GM21526 (cell line): ENCODE measurements around the gene LARGE1.

Experiments
- ATAC-seq: cut with Tn5 transposase; IDR thresholded peaks from one replicate; pipeline ENCODE4 v1.9.1; 2021; ENCODE audit warnings: moderate library complexity; ENCODE audit not compliant: unreplicated experiment, low FRiP score

The LARGE1 gene

DNA sequence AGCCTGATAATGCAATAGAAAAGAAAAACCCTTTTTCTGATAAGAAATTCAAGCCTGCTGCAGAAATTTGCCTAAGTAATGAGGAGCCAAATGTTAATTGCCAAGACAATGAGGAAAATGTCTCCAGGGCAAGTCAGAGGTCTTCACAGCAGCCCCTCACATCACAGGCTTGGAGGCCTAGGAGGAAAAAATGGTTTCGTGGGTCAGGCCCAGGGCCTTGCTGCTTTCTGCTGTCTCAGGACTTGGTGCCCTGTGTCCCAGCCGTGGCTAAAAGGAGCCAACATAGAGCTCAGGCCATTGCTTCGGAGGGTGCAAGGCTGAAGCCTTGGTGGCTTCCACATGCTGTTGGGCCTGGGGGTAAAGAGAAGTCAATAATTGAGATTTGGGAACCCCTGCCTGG, 131.3 kb downstream of the LARGE1 start:
- no peak for ATAC-seq

DNA sequence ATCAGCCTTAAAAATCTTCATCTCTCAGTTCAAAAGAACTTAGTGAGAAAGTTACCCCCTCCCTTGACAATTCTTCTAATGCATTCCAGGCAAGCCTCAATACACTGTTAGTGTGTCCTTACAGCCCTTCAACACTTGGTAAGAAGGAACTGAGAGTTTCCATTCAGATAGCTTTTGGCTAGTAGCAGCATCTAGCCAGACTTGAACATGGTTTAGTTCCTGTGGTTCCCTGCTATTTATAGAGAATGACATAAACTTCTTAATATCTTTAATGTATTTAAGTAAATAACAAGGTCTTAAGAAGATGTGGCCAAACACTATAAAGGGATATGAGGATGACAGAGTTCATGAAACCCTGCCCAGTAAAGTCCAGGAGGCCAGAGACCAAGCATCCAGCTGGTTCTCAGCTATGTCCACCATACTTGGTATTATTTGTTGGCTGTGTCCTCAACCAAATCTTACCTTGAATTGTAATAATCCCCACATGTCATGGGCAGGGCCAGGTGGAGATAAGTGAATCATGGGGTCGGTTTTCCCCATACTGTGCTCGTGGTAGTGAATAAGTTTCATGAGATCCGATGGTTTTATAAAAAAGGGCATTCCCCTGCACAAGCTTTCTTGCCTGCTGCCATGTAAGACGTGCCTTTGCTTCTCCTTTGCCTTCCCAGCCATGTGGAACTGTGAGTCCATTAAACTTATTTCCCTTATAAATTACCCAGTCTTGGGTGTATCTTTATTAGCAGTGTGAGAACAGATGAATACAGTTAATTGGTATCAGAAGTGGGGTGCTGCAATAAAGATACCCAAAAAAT, 132.4 kb downstream of the LARGE1 start:
- ATAC-seq, result no peak

DNA sequence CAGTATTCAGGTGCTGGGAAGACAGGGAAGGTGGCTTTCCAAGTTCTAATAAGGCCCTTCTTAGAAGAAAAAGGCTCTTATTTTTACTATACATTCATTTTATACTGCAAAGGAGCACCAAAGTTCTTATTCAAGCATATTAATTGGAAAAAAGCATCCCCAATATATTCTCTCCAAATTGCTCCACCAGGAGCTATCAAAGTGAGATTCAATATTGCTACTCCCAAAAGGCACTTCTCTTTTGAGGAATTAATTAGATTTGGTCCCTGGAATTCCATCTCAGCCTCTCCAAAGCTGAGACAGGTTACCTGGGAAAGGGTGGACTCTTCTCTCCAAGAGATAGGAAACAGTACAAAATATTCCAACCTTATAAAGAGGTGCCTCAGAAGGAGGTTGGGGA, 134.1 kb downstream of the LARGE1 start:
- ATAC-seq, result no peak

DNA sequence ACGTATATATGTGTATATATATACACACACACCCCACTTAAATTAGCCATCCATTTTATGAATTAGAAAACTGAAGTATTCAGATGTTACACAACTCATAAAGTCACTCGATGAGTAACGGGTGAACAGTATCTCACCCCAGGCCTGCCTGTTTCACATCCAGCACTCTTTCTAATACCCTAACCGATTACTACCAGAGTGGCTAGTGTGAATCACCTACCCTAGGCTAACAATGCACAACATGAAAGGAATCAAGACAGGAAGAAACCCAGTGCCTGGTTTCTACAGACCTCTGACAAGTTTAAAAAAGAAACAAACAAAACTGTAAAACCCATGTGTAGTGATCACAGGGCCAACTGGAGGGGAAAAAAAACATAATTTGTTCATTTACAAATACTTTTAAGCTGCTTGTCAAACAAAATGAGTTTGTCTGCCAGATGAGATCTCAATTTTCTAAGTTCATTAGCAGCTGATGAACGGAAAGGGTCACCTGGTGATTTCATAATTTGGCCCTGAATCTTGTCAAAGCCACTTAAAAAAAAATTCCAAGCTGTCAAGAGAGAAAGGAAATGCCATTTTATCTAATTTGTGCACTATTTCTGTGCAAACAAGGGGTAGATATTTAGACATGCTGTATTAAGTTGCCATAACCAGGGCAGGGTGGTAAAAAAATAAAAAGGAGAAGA, 134.8 kb downstream of the LARGE1 start:
- no peak for ATAC-seq

DNA sequence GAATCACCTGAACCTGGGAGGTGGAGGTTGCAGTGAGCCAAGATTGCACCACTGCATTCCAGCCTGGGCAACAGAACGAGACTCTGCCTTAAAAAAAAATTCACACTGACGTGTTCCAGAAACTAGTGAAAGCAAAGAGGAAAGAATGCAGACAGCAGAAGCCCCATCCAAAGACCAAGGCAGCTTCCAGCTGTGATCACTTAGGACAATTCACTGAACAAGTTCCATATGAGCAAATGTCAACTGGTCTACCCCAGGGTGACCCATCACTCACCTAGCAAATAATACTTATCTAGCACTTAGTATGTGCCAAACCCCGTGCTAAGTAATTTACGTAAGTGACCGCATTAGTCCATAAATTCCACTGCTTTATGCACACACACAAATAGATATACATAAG, 138.9 kb downstream of the LARGE1 start:
- ATAC-seq, result no peak

DNA sequence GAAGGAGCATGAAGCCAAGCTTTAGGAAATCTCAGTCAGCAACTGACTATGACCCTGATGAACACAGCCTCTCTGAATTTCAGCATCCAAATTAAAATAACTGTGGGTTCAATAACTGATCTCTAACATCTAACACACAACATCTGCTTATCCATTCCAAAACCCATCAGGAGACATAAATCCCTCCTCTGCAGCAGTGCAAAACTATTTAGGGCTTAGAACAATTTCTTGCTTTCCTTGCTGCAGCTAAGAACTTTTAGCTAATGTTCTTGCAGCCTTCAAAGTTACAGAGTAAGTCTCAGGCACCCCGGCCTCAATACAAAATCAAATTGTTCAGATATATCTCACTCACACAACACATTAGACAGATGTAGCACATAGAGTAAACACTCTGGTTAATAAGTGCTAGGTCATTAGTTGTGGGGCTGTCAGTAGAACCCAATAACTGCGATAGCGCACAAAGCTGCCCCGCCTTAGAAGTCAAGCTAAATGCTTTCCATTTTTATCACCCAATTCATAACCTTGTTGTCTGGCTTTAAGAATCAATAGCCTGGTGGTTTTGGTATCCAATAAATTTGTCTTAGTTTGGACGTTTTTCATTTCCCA, 139.6 kb downstream of the LARGE1 start:
- ATAC-seq, result no peak

DNA sequence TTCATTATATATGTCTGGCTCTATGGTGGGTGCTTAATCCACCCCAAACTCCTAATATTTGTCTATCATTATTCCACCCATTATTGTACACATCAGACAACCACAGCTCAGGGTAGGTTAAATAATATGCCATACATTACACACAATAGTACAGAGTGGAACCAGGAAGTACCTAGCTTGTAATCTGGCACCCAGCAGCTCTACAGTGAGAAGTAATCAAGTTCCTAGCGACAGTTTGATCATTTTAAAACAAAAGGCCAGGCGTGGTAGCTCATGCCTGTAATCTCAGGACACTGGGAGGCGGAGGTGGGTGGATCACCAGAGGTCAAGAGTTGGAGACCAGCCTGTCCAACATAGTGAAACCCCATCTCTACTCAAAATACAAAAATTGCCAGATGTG, 141.0 kb downstream of the LARGE1 start:
- no peak for ATAC-seq

DNA sequence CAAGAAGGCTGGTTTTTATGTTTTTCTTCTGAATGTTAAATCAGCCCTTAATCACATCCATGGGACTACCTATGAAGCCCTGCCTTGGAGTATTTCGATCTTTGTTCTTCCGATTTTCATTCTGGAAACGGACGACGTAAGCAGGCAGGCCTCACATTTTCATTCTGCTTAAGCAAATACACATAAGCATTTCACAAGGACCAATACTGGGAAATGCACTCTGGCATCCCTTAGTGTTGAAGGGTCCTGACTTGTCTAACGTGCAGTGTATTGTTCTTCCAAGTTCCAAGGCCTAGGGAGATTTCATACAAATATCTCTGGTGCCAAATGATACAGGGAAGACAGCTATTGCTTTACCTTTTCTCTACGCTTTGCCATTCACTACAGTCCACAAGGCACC, 143.8 kb downstream of the LARGE1 start:
- ATAC-seq, result no peak

DNA sequence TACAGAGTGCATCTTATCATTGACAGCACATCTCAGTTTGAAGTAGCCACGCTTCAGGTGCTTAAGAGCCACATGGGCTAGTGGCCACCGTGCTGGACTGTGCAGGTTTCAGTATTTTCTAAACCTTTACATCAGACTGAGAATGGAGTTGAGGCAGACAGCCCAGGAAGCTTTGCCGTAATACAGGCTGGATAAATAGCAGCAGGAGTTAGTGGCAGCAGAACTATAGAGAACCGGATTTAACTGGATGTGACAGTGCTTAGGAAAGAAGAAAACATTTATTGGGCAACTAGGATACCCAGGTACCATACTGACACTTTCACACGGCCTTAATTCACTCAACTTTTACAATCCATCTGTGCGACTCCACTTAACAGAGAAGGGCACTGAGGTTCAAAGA, 145.5 kb downstream of the LARGE1 start:
- ATAC-seq, result no peak

DNA sequence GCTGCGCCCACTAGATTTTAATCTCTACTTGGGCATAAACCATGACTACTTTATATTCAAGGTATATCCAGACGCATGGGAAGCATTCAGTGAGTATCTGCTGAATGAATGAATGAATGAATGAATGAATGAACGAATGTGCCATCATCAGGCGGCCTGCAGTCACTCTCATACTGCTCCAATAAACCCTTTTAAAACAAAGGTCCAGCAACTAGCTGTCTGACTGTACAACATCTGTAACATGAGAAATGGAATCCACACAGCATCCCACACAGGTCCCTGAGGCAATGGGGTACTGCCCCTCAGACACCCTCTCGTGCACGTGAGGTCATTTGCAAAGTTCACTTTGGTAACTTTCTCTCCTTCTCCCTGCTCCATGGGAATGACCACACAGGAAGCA, 147.5 kb downstream of the LARGE1 start:
- no peak for ATAC-seq

DNA sequence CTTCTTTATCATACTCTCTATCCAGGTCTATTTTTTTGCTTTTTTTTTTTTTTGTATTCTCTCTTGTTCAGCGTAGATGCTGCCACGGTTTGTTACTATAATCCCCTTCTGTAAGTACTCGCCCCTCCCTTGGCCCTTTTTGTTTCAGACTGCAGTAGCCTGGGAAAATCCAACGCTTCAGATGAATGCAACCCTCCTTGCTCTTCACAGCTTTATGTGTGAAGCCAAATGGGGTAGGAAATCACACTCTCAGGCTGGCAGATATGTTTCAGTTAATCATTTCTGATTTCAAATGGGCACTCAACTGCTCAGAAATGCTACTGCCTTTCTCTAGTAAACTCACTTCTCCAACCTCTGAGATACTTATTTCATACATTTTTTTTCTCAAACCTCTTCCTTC, 149.1 kb downstream of the LARGE1 start:
- ATAC-seq, result no peak

DNA sequence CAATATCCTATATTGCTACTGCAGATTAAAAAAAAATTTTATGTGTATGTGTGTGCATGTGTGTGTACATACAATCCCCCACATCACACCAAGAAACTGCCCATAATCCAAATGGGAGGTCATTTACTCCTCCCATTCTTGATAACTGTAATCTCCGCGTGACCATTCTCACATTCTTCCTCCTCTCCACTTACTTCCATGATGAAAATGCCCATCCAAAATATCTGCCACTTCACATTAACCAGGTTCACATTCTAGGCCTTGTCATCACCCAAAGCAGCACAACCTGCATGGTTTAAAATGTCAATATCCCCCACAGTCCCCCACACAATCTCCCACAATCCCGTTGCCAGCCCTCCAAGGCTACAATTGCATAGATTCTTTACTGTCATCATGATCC, 149.6 kb downstream of the LARGE1 start:
- ATAC-seq, result no peak

DNA sequence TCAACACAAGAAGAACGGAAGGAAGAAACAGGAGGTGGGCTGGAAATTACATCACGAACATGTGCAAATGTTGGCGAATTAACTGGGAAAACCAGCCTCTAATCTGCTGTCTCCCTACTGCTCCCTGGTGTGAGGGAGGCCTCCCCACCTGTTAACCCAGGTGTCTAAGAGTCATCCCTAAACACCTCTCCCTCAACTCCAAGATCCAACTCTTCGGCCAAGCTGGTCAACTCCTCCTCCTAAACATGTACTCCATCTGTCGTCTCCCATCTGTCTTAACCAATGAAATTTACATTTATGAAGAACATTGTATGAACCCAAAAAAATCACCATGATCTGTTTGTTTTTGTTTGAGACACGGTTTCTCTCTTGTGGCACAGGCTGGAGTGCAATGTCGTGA, 154.2 kb downstream of the LARGE1 start:
- ATAC-seq, result no peak

DNA sequence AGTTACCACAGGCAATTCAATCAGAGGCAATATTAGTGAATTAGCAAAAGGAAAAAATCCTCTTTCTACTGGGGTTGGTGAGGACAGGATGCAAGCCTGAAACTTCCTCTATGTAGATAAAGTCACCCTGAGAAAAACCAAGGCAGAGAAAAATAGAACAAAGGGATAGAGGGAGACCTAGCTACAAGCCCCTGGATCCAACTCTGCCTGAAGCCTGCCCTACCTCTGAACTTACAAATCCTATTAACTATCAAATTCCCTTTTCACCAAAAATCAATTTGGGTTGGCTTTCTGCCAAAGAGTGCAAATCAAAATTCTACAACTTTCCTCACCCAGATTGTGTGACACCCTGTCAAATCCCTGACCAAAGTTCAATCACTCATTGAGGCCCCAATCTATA, 161.3 kb downstream of the LARGE1 start:
- no peak for ATAC-seq

DNA sequence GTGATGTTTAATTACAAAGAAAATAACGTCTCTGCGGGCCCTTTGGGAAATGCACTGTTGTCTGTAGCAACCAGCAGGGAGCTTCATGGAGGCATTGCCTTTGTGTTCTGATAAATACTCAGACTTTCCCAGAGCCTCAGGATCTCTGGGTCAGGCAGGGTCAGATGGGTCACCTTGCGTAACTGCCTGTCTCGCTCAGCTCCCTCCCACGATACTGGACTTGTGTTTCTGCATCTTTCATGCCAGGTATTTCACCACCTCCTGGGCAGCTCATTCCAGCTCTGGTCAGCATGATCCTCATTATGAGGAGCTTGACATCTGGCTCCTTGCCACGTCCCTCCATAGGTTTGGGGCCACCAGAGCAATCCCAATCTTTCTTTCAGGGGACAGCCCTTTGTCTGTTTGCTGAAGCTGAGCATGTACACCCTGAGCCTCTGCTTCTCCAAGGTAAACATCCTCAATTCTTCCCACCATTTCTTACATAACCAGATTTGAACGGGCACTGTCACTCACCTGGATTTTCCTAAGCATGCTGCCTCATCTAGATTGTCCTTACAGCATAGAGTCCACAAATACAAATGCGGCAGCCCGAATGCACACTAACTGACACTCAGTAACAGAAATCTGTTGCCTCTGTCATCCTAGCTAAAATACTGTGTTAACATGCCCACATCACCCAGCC, 162.3 kb downstream of the LARGE1 start:
- ATAC-seq, result no peak

DNA sequence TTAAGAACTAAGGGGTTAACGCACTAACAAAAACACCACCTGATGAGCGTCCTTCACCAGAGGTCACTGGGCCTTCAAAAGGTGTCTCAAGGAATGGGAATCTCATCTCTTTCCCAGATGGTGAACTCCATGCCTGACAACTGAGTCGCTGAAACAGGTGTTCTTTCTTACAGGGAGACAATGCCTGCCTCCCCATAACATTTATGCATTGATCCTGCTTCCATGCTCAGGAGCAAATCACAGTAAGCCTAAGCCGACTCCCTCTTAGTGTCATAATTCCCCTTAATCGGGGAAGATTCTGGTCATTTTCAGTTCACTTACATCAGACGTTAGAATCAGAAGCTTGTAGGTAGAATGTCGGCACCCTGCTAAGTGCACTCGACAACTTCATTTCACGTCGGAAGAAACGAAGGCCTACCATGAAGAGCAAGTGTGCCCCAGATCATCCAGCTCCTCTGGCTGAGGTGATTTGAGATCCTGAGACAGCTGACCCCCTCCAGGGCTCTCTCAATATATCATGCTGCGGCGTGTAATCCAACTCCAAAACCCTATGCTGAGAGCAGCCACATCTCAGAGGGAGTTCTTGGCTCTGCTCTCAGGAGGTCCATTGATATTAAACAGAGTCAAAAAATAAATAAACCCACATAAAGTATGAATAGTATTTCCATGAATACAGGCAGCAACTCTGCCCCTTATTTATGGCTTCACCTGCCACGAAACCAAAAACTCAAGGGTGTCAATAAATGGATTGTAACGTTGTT, 163.1 kb downstream of the LARGE1 start:
- no peak for ATAC-seq

DNA sequence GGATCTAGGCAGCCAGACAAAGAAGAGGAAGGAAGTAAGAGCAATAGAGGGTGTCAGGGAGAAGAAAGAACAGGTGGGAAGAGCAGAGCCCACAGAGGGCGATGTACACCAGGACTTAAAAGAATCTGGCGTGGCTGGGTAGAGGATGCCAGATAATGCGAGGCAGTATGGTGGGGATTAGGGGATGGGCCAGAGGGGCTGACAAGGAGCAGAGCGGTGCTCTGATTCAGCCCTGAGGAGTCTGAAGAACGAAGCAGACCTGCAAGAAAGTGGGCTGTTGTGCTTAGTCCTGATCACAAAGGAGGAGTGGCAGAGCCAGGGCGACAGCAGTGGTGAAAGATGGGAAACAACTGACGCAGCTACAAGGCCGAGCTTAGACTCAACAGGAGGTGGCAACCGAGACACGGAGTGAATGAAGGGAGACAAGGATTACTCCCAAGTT, 163.7 kb downstream of the LARGE1 start:
- ATAC-seq, result no peak

DNA sequence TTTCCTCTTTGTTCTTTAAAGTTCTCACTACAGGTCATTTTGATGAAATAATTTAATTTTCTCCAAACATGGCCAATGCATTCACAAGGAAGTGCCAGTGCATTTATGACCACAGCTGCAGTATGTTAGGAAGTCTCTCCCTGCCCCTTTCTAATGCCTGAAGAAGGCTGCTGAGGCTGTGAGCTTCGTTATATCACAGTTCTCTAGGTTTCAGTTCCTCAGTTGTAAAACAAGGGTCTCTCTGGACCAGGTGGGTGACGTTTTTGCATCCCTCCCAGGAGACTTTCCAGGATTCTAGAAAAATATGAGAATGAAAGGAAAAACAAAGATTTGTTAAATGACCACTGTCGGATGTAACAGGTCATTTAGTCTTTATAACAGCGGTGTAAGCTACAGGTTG, 171.6 kb downstream of the LARGE1 start:
- no peak for ATAC-seq

DNA sequence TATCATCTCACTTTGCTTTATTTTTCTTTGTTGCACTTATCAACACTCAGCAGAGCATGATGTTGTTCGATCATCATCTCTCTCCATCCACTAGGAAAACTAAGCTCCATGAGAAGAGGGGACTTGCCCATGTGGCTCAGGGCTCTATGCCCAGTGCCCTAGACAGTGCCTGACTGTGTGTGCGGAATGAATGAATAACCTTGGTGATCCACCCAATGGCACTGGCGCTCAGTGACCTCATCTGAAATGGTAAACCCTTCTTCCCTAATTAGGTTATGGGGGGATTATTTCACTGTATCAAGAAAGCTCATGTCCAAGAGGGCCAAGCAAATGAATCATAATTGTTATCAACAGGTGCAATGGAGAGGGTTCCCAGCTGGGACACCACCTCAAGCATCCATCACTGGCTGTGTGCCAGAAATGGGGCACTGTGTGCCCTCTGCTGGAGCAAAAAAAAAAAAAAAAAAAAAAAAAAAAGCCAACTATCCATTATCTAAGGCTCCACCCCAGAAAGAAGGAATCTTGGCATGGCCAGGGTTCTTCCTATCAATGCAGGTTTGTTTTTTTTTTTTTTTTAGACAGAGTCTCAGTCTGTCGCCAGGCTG, 172.6 kb downstream of the LARGE1 start:
- no peak for ATAC-seq

DNA sequence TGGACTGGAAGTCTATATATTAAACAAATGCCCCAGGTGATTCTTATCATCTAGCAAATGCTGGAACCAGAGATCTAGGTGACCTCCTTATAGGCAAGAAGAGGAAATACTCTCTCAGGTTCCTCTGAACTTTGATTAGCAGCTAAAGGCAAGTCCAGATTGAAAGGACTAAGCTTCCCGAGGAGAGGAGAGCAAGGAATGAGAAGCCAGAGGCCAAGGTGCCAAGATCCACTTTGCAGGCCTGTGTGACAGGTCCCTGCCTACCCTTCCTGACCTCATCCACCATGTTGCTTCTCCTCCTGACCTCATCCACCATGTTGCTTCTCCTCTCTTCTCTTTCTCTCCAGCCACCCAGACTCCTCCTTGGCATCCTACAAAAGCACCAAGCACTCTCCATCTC, 173.2 kb downstream of the LARGE1 start:
- ATAC-seq, result no peak
